ENCODE results near the gene ACAD8. TPM values are rescaled to one million over a fixed set of nuclear protein-coding genes. Genes with fewer than 3 reads are reported as not detected.

ACAD8 gene
- 25.9 and 28.5 TPM in 2 replicates for total RNA-seq (2014; rRNA removed; shearing (Covaris generic))

DNA sequence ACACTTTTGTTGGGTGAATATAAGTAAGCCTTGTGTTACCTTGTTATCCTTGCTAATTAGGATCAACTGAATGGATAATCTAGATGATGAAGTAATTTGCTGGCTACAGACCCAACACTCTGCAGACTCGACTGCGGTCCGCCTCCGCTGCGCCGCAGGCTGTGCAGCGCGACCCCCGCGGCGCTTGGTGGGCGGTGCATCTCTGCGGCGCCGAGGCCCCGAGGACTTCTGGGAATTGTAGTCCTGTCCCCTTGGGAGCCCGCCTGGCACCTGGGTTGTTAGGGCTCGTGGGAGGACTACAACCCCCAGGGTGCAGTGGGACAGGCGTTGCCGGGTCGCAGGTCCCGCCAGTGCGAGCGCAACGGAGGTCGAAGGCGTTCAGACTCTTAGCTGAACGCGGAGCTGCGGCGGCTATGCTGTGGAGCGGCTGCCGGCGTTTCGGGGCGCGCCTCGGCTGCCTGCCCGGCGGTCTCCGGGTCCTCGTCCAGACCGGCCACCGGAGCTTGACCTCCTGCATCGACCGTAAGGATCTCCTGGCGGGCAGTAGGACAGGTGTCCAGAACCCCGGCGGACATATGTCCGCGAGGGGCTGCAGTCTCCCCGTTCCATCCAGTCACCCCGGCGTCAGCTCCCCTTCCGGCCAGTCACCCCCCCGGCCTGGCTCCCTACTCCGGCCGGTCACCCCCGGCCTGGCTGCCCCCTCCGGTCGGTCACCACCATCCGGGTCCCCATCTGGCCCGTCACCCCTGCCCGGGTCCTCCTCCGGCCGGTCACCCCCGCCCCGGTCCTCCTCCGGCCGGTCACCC lies at the start of gene ACAD8, which contains the start of gene THYN1:
ACAD8 (plus strand) TSS at position 381 of the 806 bp plus-strand sequence; CDS start at position 414, 33 bp downstream.
THYN1 (minus strand) TSS at position 165 of the 806 bp plus-strand sequence. CDS start 470 bp downstream, outside the sequence.
- peak; percentile 97 for DNase-seq (ENCODE audit: low spot score)

DNA sequence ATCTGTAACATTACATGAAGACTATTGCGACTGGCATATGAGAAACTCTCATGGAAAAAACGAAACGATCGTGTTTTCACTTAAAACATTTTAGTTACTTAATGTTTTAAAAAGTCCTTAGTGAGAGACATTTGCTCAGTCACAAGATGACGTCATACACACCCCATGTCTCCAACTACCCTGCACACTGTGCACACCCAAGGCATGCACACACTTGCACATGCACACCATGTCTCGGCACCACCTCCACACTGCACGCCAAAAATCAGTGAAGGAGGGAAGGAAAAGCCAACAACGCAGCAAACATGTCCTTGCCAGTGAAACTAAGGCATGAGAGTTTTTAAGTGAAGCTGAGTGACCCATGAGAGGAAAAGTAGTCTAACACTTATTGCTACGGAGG lies 47.6 kb upstream of the ACAD8 start:
- no peak for DNase-seq (ENCODE audit: low spot score)

DNA sequence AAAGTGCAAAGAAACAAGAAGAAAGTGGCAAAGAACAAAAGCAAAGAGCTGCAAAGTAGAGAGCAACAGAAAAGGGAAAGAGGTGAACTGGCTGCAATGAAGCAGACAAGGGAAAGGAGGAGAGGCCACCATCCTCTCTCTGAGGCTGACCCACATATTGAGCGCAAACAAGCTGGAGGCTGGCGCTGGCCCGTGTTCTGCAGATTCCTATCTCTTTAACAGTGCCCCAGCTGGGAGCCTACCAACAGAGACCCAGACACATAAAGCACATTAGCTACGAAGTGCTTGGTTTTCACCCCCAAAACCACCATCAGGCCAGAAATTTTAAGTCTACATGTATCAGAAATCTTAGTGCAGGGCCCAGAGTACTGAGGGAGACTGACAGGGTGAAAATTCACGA lies 47.2 kb upstream of the ACAD8 start:
- DNase-seq (ENCODE audit: low spot score) = no peak

DNA sequence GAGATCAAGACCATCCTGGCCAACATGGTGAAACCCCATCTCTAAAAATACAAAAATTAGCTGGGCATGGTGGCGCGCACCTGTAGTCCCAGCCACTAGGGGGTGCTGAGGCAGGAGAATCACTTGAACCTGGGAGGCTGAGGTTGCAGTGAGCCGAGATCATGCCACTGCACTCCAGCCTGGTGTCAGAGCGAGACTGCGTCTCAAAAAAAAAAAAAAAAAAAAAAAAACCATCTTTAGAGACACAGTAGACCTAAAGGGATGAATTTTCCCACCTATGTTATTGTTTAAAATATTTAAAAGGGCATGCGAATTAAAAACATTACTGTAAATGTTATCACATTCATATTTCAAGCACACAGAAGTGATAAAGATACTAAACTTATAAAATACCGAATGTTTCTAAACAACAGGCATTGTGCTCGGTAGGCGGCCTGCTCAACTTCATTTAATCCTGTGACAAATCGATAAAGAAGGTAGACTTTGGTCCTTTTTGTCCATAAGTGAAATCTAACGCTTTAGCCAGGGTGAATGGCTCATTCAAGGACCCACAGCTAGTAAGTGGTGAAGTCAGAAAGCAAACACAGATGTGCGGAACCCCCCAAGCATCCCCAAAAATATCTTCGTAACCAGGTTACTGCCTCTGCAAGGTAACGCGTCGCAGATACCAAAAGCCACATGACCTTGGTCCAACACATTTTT lies 45.7 kb upstream of the ACAD8 start:
- peak; percentile 39 for DNase-seq (ENCODE audit: low spot score)

DNA sequence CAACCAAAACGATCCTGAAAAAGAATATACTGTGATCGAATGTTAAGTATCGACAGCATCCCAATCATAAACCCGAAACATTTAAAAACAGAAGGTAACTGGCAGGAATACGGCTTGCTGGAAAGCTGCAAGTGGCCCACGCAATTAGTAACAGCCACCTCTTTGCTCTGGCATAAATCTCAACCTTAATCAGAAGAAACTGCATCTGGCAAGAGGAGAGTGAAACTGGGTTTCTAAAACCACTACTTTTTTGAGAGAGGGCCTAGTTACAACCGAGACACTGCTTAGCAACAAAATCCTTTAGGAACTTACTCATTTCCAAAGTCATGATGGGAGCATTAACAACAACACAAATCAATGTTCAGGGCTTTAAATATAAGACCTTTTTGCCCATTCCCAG lies 37.5 kb upstream of the ACAD8 start:
- DNase-seq (ENCODE audit: low spot score) = no peak

DNA sequence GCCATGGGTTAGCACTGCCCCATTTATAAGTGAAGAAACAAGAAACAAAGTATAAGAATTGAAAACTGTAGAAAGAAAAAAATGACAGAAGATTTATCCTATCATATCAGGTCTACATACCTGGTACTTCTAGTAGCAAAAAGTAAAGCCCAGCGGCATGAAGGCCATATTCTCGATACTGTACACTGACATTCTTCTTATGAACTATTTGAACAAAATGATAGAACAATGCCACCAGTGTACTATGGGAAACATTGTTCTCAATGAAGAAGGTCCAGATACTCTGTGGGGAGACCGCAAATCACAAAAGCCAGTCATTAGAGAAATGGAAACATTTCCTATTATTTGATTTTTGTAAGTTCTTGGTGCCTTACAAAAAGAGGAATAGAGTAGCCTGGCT lies 36.6 kb upstream of the ACAD8 start:
- DNase-seq (ENCODE audit: low spot score) = no peak

DNA sequence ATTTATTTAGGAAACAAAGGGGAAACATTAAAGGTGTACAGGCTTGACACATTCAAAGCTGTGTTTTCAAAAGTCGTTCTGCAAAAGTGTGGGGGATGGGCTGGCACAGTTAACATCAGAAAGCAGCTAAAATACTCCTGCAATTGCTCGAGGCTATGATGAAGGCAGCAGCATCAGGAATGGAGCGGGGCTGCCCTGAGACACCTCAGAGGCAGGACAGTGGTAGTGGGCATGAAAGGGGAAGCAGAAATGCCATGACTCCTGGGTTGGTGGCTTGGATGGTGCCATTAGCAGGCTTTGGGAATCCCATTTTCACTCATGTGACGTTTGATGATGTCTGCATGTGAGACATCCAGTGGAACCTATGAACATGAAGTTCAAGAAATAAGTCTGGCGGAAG lies 30.2 kb upstream of the ACAD8 start:
- DNase-seq (ENCODE audit: low spot score) = peak; percentile 25

DNA sequence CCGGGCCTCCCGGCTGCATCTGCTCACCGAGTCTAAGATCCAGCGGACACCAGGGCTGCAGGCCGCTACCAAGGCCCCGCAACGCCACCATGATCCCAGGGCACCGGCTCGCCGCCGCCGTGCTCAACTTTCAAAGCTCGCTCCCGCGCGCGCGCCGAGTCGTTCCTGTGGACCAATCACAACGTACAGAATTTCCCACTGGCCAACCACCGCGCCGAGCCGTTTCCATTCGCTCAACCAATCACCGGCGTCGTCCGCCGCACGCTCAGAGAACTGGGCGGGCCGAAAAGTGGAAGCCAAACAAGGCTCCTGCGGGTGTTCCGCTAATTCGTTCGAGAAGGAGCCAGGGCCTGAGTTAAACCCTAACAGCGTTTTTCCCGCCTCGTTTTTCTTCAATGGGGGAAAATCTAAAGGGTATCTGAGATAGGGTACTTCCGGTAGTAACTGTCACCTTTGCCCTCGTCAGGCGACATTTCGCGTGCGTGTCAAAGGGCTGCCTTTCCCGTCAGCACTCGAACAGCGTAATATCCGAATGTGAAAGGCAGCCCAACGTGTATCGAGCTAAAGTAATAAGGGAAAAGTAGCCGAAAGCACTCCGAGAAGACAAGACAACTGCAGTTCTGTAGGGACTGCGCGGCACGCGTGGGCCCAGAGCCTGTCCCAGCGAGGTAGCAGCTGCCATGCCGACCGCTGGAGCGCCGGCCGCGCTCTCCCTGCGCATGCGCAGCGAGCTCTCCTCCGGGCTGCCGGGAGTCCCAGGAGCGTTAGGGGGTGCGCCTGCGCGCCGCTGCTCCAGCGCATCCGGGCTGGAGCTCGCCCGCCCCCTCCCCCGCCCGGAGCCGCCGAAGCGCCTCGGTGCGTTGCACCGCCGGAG lies 29.3 kb upstream of the ACAD8 start, which contains the start of the genes NCAPD3 and VPS26B:
NCAPD3 (minus strand) TSS at position 132 of the 874 bp plus-strand sequence; CDS start at position 91, 41 bp downstream.
VPS26B (plus strand) TSS at position 836 of the 874 bp plus-strand sequence. CDS start 452 bp downstream, outside the sequence.
- peak; percentile 99 for DNase-seq (ENCODE audit: low spot score)

DNA sequence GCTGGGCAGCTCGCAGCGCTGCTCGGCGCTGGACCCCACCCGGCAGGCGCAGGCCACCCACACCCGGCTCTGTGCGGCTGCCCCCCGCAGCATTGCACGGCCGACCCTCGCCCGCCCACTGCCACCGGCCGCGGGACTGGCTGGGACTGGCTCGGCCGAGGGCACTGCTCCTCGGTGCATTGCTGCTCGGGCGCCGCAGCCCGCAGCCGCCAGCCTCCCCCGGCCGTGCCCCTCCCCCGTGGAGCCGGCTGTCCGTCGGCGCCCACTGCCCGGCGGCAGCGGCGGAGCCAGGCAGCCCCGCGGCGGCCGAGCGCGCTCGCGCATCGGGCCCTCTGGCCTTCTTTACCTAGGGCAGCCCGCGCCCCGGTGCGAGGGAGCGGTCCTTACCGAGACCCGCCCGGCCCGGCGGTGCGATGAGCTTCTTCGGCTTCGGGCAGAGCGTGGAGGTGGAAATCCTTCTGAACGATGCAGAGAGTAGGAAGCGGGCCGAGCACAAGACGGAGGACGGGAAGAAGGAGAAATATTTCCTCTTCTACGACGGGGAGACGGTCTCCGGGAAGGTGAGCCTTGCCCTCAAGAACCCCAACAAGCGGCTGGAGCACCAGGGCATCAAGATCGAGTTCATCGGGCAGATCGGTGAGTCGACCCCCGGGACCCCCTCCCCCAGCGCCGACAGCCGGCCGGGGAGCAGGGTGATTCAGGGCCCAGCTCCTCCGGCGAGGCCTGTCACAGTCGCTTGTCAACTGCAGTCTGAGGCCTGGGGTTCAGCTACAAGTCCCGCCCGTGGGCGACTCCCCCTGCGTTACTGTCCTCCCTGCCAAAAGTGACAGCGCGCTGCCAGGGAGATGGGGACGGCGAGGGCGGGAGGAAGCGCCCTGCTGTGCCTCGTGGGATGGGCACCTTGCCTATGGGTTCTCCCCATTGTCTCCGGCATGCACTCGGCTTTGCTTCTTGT lies 28.4 kb upstream of the ACAD8 start:
- peak; percentile 53 for DNase-seq (ENCODE audit: low spot score)

DNA sequence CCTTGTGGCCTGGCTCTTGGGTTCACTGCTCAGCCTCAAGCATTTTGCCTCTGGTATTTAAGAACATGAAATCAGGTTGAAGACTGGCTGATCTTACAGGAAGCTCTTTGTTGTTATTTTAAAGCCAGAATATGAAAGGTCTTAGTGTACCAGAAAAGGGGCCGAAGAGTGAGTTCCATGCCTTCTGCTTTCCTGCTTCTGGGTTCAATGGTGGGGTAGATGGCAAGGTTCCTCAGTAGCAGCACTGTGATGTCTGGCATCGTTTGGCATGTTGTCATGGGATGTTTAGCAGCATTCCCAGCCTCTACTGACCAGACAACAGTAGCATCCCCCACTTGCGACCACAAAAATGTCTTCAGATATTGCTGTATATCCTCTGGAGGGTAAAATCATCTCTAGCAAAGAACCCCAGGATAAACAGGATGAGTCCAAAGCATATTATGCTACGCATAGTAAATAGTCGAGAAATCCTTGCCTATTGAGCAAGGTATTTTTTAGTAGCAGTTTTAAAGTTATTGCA lies 26.5 kb upstream of the ACAD8 start:
- no peak for DNase-seq (ENCODE audit: low spot score)

DNA sequence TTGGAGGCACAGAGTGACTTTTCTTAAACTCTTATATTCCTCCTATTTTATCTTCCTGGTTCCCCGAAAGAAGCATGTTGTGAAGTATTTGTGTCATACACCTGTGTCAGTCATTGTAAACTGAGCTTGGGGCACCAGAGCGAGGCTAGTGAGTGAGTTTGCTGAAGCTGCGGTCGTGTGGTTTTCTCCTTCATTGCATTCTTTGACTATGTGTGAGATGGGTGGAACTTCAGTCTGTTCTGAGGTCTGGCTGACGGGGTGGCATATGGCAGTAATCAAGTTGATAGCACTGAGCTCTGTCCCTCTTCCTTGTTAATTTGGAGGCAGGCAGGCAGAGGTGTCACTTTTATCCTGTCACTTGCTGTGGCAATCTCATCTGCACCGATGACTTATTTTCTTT lies 24.7 kb upstream of the ACAD8 start:
- DNase-seq (ENCODE audit: low spot score) = no peak

DNA sequence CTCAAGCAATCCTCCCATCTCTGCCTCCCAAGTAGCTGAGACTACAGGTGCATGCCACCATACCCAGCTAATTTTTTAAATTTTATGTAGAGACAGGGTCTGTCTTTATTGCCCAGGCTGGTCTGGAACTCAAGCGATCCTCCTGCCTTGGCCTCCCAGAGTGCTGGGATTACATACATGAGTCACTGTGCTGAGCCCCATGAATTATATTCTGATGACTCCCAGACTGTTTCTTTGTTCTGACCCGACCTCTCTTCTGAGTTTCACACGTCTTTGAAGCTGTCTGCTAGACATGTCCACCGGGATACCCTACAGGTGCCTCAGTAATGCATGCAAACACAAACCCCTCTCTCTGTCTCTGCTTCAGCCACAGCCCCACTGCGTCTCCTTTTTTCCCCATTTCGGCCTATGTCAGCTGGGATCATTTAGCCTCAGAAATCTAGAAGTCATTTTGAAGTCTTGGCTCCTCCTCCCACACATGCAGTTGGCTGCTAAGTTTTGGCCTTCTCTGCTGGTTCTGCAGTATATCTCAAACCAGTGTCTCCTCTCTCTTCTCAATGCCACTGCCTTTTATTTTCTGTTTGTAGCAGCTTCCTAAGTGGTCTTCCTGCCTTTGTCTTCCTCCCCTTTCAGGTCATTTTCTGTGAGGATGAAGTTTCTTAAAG lies 24.1 kb upstream of the ACAD8 start:
- no peak for DNase-seq (ENCODE audit: low spot score)

DNA sequence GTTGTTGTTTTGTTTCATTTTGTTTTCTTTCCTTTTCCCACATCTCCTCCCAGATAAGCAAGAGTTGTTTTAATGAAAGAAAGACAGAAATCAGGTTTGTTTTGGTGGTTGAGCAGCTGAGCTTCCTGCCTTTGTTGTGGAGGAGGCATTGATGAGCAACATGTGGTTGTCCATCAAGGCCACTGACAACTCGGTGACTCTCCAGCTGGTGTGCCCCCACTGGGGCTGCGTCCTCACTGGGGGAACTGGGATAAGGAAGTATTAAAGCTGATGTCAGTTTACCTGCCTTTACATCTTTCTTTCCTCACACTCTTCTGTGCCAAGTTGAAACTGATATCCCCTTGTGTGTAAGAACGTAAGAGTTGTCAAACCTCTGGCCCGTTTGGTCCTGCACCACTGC lies 23.0 kb upstream of the ACAD8 start:
- no peak for DNase-seq (ENCODE audit: low spot score)

DNA sequence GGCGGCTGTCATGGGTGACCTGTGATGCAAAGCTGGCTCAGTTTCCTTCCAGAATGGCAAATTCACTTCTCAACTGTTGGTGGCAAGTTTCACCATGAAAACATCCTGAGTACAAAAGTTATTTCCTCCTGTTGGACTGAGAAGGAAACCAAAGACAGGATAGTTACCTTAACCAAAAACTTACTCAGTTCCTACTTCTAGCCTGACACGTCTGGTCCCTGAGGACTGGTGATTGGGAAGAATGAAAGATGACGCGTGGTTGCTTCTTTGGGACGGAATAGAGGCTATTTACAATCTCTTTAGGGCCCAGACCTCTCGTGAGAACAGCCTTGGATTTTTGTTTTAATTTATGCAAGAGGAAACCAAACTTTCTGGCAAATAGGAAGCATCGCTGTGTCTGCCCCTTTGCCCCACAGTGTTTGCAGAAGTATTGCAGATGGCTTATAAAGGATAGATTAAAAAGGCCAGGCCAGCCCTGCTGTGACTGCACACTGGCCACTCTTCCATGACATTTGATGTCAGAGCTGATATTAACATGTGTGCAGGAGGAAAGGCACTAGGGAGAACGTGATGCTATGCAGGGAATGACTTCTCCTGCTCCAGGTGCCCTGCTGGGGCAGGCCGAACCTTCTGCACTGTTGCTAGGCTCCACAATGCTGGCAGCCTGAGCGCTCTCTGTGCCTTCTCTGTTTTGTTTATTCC lies 21.3 kb upstream of the ACAD8 start:
- DNase-seq (ENCODE audit: low spot score) = no peak

DNA sequence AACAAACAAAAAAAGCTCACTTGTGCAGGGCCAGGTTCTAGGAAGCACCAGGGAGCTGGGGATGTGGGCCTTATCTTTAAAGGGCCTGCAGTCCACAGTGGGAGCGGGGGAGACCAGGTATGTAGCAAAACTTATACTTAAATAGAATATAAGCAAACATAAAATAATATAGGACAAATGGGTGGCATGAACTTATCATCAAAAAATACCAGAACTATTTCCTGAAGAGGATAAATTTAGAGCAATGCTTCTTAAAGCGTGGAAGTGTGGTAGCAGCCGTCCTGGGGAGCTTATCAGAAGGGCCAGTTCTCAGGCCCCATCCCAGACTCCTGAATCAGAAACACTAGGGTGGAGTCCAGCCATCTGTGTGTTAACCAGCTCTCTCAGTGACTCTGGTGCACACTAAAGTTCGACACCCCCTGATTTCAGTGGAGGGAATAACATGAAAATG lies 19.6 kb upstream of the ACAD8 start:
- no peak for DNase-seq (ENCODE audit: low spot score)

DNA sequence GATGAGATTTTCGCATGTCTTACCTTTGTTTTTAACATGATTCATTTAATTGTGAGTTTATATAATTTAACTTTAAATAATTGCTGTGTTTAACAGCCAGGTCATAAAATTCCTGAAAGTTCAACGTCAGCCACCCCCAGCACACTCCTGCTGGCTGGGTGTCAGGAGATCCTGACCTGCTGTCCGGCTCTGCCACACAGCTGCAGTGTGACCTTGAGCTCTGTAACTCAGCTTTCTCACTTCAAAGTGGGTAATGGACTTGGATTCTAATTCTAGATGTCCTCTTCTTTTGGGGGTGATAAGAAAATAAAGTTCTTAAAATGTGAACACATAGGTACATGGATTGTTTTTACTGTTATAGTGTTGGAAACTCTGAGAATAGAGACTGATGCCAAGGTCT lies 18.0 kb upstream of the ACAD8 start:
- DNase-seq (ENCODE audit: low spot score) = no peak

DNA sequence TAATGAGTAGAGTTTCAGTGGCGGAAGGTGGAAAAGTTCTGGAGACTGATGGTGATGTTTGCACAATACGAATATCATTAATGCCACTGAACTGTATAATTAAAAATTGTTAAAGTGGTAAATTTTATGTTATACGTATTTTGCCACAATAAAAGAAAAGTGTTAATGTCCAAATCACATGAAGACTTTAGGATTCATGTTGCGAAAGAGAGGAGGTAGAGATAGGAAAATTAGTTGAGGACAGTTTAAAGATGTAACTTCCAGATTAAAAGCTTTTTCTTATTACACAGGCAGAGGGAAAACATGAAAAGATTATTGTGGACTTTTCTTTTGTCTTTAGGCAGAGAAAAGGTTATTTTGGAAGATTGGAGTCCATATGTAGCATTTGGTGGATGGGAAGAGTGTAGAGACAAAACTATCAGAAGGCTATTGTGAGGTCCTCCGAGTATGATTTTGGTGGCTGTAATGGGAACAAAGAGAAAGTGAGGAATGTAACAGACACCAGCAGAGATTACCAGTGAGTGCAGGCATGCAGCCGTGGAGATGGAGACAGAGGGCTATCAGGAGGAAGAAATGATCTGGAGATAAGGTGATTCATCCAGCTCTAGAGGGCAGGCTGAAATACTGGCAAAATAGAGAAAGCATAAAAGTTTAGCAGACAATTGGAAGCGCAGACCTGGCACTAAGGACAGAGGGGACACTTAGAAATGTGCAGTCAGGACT lies 16.4 kb upstream of the ACAD8 start:
- no peak for DNase-seq (ENCODE audit: low spot score)

DNA sequence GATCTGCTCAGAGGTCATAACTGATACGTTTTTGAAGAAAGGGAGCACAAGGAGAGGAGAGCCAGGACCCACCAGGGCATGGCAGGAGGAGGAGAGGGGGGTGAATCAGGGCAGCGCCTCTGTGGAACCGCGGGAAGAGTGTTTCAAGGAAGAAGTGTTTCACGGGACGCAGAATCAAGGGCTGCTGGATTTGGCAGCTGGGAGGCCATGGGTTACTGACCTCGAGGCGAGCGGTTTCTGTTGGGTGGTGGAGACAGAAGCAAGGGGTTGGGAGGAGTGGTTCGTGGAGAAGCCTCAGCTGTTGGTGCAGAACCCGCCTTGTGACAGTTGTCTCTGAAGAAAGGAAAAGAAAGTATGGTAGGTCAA lies 15.8 kb upstream of the ACAD8 start:
- DNase-seq (ENCODE audit: low spot score) = no peak
